HG03460 (cell line): ENCODE data around the gene APLNR.

Experiments used
- ATAC-seq: cut with Tn5 transposase; IDR thresholded peaks from one replicate; pipeline ENCODE4 v1.9.1; 2021; ENCODE audit not compliant: unreplicated experiment

APLNR gene

DNA sequence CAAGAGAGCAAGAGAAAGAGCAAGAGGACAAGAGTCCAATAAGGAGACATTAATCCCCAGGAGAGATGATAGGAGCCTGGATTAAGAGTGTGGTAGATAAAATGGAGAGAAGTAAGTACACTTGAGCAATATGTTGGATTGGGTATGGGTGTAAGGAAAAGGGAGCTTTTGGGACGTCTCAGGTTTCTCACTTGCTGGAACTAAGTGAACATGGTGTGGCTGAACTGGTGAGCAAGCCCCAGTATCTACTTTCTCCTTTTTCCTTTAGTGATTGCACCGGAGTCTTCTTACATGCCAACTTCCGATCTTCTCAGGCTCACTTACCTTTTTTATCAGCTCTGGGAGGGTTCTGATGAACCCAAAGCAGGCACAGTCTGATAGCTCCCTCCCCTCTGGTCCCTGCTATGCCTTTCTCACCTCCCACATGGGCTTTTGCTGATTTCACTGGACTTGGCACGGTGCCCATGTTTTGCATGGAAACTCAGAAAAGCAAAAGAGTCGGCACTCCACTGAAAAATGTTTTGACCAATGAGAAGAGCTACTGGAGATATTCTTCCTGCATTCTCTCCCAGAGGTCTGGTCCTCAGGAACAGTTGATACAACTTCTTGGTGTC, 14.5 kb upstream of the APLNR start:
- no peak for ATAC-seq

- no peak for ATAC-seq
Observed at GRCh38 chr11:57251037-57251436, 14.0 kb upstream of the APLNR start.

DNA sequence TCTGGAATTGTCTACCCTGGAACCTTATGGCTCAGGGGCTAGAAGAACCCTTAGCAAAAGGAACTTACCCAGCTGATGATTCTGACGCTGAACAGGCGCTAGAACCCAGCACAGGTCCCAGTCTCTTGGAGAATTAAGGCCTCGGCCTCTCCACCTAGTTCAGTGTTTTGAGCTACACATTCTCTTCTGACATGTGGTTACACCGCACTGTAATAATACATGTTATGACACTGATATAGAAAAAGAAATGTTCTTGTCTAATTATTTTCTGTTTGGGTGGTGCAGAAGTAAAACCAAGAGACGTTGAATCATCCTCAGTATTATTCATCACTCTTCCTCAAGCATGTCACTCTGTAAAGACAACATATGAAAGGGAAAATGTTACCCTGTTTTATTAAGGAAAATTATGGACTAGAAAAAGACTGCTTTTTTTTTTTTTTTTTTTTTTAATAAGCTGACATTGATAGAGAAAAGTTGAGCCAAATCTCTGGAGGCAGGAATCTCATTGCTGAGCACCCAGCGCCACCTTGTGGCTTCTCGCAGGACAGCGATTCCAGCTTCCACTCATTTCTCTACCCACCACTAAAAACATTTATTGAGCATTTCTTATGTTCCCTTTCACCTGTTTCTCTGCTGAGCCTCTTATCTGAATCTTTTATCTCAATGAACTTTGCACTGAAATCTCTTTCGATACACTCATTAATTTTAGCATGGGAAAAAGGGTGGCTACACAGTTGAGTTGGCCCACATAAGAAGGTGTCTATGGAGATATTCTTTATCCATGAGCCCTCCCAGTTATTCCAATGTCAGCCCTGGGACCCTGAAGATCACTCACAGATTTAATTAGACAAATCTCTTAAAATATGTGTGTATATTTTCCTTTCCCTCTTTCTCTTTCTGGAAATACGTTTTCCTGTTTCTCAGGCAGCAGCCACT, 12.6 kb upstream of the APLNR start:
- ATAC-seq = peak; percentile 55

GRCh38 chr11:57248780-57249383, 11.8 kb upstream of the APLNR start:
- ATAC-seq = peak; percentile 65

DNA sequence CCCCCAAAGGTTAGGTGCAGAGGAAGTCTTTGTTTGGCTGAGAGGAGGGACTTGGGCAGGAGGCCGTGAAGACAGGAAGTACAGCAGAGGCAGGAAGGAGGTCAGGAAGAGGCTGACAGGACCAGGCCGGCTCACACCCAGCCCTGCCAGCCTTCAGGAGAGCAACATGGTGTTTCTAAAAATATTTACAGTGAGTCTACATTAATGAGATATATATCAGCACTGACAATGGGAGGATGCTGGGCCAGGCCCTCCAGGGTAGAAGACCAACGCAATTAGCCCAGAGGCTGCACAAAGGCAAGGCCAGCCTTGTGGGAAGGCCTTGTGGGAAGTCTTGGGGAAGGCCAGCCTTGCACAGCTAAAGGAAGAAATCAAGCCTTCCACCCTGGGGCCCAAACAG, 7.9 kb upstream of the APLNR start:
- ATAC-seq = no peak

DNA sequence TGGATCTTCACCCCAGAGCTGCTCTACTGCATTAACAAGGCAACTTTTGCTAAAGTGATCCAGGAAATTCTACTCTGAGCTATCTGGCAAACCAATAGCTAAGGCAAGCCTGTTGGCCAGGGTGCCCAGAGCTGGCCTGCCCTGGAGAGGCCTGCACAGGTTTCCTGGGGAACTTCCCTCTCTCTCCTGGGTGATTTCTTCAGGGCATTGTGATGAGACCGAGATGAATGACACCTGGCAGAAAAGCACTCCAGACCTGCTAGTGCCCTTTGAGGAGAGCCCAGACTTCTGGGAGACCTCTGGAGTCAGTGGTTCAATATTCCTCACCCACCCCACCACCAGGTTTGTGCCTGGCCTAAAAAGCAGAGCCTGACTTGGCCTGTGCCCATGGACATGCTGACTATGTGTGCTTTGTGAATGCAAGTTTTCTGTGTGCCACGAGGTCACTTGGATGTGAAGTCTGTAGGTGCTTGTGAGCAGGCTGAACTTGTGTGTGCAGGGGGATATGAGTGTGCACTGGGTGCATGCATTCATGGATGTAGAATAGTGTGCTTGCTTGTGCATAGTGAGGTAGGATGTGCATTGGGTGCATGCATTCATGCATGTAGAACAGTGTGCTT, 4.4 kb upstream of the APLNR start:
- no peak for ATAC-seq

- ATAC-seq = no peak
Observed at GRCh38 chr11:57240757-57241156, 3.7 kb upstream of the APLNR start.

- no peak for ATAC-seq
Observed at GRCh38 chr11:57240007-57240406, 3.0 kb upstream of the APLNR start.

GRCh38 chr11:57239348-57239747, 2.3 kb upstream of the APLNR start:
- no peak for ATAC-seq

GRCh38 chr11:57235761-57236703, 1.0 kb downstream of the APLNR start:
- ATAC-seq = no peak

GRCh38 chr11:57233702-57234101, 3.3 kb downstream of the APLNR start:
- no peak for ATAC-seq

GRCh38 chr11:57231539-57232253, 5.4 kb downstream of the APLNR start:
- ATAC-seq = no peak

GRCh38 chr11:57230791-57231538, 6.1 kb downstream of the APLNR start:
- ATAC-seq = no peak

GRCh38 chr11:57230316-57230715, 6.7 kb downstream of the APLNR start:
- no peak for ATAC-seq

- no peak for ATAC-seq
Observed at GRCh38 chr11:57228600-57228999, 8.4 kb downstream of the APLNR start.

DNA sequence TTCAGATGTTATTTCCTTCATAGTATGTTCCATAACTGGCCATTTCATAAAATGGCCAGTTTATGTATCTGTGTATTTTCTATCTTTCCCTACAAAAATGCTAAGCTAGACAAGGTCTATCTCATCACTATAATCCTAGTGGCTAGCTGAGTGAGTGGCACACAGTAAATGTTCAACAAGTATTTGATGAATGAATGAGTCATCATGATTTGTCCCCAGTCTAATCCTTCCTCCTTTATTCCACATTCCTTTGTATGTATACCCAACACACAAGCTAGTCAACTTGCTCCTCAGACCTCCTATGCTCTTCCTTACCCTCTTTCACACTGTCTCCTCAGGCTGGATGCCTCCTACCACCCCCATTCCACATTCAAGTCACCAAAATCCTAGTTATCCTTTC, 12.5 kb downstream of the APLNR start:
- no peak for ATAC-seq

- no peak for ATAC-seq
Observed at GRCh38 chr11:57224128-57224527, 12.9 kb downstream of the APLNR start.

DNA sequence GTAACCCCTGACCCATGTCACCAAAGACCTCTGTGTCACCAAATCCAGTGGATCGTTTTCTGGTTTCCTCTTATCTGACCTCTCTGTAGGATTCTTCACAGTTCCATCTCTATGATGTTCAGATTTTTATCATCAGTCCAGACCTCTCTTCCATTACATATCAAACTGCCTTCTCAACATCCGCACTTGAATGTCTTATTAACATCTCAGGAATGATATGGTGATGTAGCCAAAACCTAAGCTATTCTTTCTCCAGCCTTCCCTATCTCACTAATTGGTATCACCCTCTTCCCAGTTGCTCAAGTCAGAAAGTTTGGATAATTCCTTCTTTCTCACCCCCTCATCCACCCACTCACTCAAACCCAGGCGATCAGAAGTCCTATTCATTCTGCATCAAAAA, 13.4 kb downstream of the APLNR start:
- no peak for ATAC-seq

DNA sequence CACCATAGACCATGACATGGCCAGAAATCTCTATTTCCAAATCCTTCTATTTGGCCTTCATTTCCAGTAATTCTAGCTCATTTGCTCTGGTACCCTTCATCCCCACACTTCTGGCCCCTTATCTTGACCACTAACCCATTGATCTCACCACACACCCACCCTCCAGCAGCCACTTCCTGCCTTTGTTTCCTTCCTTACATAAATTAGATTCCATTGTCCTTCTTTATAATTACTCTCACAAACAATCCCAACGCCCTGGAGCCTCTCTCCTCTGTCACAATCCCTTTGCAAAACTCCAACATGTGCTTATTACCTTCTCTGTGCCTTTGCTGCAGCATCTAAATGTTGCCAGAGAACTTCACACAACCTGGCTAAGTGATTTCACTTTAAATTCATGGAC, 14.8 kb downstream of the APLNR start:
- no peak for ATAC-seq
